MCF 10A (cell line): ENCODE measurements around the gene TMEM256. TPM values are rescaled to one million over a fixed set of nuclear protein-coding genes. Genes with fewer than 3 reads are reported as not detected.

ENCODE experiments used
- BruUV-seq: library from RNA; stranded (reverse); fragments of 400-500 nt; replicated peaks from 2 replicates; lab custom pipeline; 2021; lab: Mats Ljungman, UMichigan
- CTCF ChIA-PET: fragments of 300-600 bp; sonication (Branson Sonifier 250); formaldehyde crosslinking; extraction: SDS; loops from one replicate; lab custom pipeline; 2021; ENCODE audit warnings: antibody characterized with exemption, inconsistent platforms; lab: Yijun Ruan, JAX
- POLR2A ChIA-PET: fragments of 300-600, 350-650 bp; sonication (Branson Sonifier 250); formaldehyde crosslinking; extraction: SDS; loops from one replicate; lab custom pipeline; 2020; ENCODE audit warnings: antibody characterized with exemption, inconsistent platforms; lab: Yijun Ruan, JAX
- DNase-seq: peaks from one replicate; pipeline ENCODE4 v3.0.0-alpha.2; 2018; ENCODE audit not compliant: unreplicated experiment
- H3K27ac Mint-ChIP-seq: one replicate; pipeline ENCODE4 v1.8.0; 2022; ENCODE audit warnings: mild to moderate bottlenecking, low read depth, mixed read lengths; ENCODE audit not compliant: unreplicated experiment
- H3K27me3 Mint-ChIP-seq: one replicate; pipeline ENCODE4 v1.8.0; 2022; ENCODE audit warnings: mixed read lengths; ENCODE audit not compliant: insufficient read depth, unreplicated experiment
- H3K36me3 Mint-ChIP-seq: one replicate; pipeline ENCODE4 v1.8.0; 2022; ENCODE audit warnings: mild to moderate bottlenecking, moderate library complexity, mixed read lengths; ENCODE audit not compliant: insufficient read depth, unreplicated experiment
- H3K4me1 Mint-ChIP-seq: one replicate; pipeline ENCODE4 v1.8.0; 2022; ENCODE audit warnings: mixed read lengths; ENCODE audit not compliant: insufficient read depth, unreplicated experiment
- H3K4me3 Mint-ChIP-seq: one replicate; pipeline ENCODE4 v1.8.0; 2022; ENCODE audit warnings: mild to moderate bottlenecking, moderate library complexity, mixed read lengths; ENCODE audit not compliant: unreplicated experiment
- H3K9me3 Mint-ChIP-seq: one replicate; pipeline ENCODE4 v1.8.0; 2022; ENCODE audit warnings: mixed read lengths; ENCODE audit not compliant: unreplicated experiment
- intact Hi-C: fragments of 100-400 bp; cut with micrococcal nuclease; formaldehyde crosslinking; loops from 2 replicates; pipeline ENCODE4 v1.14.1; 2022
- total RNA-seq: library from RNA; stranded (reverse); gene quantifications from 2 replicates; pipeline ENCODE4 v1.2.3, GENCODE V29; 2022
- TF ChIP-seq, protein P1 (sequence below): fragments of 200-600 bp; IDR thresholded peaks from one replicate; pipeline ENCODE4 v1.8.0; 2022; ENCODE audit warnings: antibody characterized with exemption, mild to moderate bottlenecking; ENCODE audit not compliant: unreplicated experiment

The TMEM256 gene
- total RNA-seq, 1 experiment from 2014 or later, result 42.9 TPM

DNA sequence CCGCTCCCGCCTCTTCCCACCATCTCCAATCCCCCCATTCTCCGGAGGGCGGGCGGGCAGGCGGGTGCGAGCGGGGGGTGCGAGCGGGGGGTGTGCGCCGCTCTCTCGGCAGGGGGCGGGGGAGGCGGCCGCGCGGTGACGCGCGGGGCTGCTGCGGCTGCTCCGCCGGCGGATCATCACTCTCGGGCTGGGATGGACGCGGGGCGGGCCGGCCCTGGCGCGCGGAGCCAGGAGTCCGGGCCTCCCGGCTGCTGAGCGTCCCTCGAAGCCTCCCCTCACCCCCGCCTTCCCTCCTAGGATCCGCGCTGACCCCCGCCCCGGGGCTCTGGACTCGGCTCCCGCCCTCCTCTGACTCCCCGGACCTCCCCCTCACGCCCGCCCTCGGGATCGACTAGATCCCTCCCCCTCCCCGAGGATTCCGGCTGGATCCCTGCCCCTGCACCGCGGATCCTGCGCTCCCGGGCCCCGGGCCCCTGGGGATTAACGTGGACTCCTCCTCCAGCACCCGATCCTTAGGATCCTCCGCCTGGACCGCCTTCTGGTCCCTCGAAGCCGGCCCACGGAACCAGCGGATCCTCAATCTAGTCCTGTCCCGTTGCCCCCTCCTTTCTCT is 946 bp upstream of the TMEM256 start:
- BruUV-seq, result no TSS peak
- DNase-seq, result no peak
- peaks cover 7% of the 10 kb centered on the region for H3K36me3 Mint-ChIP-seq
- H3K27ac Mint-ChIP-seq, result peak overlapping the region; percentile 86
- peak overlapping the region; percentile 78 for H3K4me3 Mint-ChIP-seq
- TF ChIP-seq, protein P1, sequence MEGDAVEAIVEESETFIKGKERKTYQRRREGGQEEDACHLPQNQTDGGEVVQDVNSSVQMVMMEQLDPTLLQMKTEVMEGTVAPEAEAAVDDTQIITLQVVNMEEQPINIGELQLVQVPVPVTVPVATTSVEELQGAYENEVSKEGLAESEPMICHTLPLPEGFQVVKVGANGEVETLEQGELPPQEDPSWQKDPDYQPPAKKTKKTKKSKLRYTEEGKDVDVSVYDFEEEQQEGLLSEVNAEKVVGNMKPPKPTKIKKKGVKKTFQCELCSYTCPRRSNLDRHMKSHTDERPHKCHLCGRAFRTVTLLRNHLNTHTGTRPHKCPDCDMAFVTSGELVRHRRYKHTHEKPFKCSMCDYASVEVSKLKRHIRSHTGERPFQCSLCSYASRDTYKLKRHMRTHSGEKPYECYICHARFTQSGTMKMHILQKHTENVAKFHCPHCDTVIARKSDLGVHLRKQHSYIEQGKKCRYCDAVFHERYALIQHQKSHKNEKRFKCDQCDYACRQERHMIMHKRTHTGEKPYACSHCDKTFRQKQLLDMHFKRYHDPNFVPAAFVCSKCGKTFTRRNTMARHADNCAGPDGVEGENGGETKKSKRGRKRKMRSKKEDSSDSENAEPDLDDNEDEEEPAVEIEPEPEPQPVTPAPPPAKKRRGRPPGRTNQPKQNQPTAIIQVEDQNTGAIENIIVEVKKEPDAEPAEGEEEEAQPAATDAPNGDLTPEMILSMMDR, result no peak
- POLR2A ChIA-PET, result interaction anchor here (0.6 to 2.7 kb wide), 33 partner anchors 10 to 618 kb away, joined by 3 to 48 read pairs (median 4); partner anchors contain the start of genes DVL2, GABARAP, KCTD11 and MPDU1
- no peaks in the 10 kb centered on the region for H3K9me3 Mint-ChIP-seq
- intact Hi-C loops, result loop anchor here (1.0 to 2.0 kb wide), 2 partner anchors 30 to 48 kb away; partner anchors contain the start of gene TMEM102
- no peaks in the 10 kb centered on the region for H3K27me3 Mint-ChIP-seq
- H3K4me1 Mint-ChIP-seq, result peaks cover 16% of the 10 kb centered on the region
- CTCF ChIA-PET, result interaction anchor here (0.6 to 1.5 kb wide), 6 partner anchors 9 to 138 kb away, joined by 3 read pairs; no protein-coding TSS in a partner anchor

DNA sequence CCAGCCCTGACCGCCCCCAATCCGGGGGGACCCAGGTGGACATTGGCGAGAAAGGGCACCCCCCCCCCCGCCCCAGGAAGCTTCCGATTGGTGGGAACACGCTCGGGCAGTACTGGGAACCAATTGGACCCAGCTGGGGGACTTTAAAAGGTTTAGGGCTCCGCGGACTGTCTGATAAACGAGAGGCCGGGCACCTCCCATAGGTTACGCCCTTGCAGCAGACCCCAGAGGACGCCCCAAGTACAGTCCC is 245 bp downstream of the TMEM256 start:
- TF ChIP-seq, protein P1, result no peak
- no peaks in the 10 kb centered on the region for H3K27me3 Mint-ChIP-seq
- H3K4me1 Mint-ChIP-seq, result peaks cover 16% of the 10 kb centered on the region
- CTCF ChIA-PET, result interaction anchor here (0.6 to 1.5 kb wide), 8 partner anchors 8 to 162 kb away, joined by 3 to 6 read pairs (median 3); no protein-coding TSS in a partner anchor
- DNase-seq, result no peak
- H3K36me3 Mint-ChIP-seq, result peaks cover 7% of the 10 kb centered on the region
- H3K9me3 Mint-ChIP-seq, result no peaks in the 10 kb centered on the region
- POLR2A ChIA-PET, result interaction anchor here (0.8 to 2.7 kb wide), 28 partner anchors 9 to 284 kb away, joined by 3 to 48 read pairs (median 5); partner anchors contain the start of genes DVL2, GABARAP, KCTD11 and MPDU1
- peak overlapping the region; percentile 78 for H3K4me3 Mint-ChIP-seq
- peak overlapping the region; percentile 86 for H3K27ac Mint-ChIP-seq
- intact Hi-C loops, result no loop called here
- no TSS peak for BruUV-seq

DNA sequence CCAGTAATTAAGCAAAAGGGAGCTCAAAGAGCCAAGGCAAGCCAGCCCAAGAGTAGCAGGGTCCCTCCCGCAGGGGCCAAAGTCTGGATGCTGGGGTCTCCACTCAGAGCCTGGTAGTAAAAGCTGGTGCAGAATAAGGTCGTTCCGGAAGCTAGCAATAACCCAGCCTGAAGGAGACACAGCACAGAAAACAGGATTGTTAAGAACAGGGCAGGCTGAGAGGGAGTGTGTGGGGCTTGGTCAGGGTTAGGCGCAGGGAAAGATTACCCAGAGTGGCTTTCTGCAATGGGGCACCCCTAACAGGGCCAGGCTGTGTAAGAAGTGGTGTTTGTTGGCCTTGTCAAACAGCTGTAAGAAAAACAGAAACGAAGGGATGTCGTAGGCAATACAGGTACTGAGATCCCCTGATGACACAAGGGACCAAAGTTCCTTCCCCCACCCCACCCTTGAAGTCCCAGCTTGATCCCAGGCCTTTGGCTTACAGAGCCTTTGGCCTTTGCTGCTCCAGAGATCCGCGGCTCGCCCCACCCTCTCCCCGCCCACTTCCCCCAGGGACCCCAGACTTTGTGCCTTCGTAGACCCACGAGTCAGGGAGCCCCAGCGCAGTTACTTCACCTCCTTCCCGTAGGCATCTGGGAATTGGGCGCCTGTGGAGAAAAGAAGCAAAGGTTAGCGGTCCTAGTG is 712 bp downstream of the TMEM256 start:
- DNase-seq, result no peak
- BruUV-seq, result TSS peak; percentile 79
- TF ChIP-seq, protein P1, result no peak
- CTCF ChIA-PET, result interaction anchor here (0.6 to 1.7 kb wide), 10 partner anchors 28 to 285 kb away, joined by 3 to 6 read pairs (median 3); partner anchors contain the start of gene WRAP53
- peak overlapping the region; percentile 86 for H3K27ac Mint-ChIP-seq
- peak overlapping the region; percentile 78 for H3K4me3 Mint-ChIP-seq
- peaks cover 16% of the 10 kb centered on the region for H3K4me1 Mint-ChIP-seq
- POLR2A ChIA-PET, result interaction anchor here (0.8 to 2.7 kb wide), 26 partner anchors 9 to 285 kb away, joined by 3 to 48 read pairs (median 6); partner anchors contain the start of genes DVL2, GABARAP, KCTD11 and MPDU1
- no peaks in the 10 kb centered on the region for H3K27me3 Mint-ChIP-seq
- intact Hi-C loops, result no loop called here
- no peaks in the 10 kb centered on the region for H3K9me3 Mint-ChIP-seq
- H3K36me3 Mint-ChIP-seq, result peaks cover 7% of the 10 kb centered on the region

DNA sequence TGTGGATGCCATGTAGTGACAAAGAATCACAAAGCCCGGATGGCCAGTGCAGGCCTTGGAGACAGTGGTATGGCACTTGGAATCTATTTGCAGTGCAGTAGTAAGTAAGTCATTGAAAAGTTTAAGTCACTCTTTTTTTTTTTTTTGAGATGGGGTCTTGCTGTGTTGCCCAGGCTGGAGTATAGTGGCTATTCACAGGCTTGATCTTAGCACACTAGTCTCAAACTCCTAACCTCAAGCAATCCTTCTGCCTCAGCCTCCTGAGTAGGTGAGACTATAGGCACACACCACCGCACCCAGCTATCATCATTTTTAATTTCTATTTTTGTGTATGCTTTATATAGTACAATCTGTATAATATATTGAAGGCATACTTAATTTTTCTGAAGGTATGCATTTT is 5.3 kb downstream of the TMEM256 start:
- BruUV-seq, result no TSS peak
- ChIA-PET CTCF (interaction anchor here (2.2 kb wide), 1 partner anchor 43 kb away, joined by 12 read pairs; the partner anchor contains the start of gene TMEM95), POLR2A (interaction anchor here (0.9 to 1.2 kb wide), 3 partner anchors 16 to 162 kb away, joined by 3 read pairs; no protein-coding TSS in a partner anchor)
- Mint-ChIP-seq H3K9me3 (no peaks in the 10 kb centered on the region), H3K4me1 (peaks cover 11% of the 10 kb centered on the region), H3K36me3 (peaks cover 7% of the 10 kb centered on the region), H3K4me3 (no peak overlapping the region), H3K27ac (no peak overlapping the region), H3K27me3 (no peaks in the 10 kb centered on the region)
- intact Hi-C loops, result no loop called here
- no peak for DNase-seq
- TF ChIP-seq, protein P1, result no peak
